ENCODE measurements around the gene B3GAT3.

DNA sequence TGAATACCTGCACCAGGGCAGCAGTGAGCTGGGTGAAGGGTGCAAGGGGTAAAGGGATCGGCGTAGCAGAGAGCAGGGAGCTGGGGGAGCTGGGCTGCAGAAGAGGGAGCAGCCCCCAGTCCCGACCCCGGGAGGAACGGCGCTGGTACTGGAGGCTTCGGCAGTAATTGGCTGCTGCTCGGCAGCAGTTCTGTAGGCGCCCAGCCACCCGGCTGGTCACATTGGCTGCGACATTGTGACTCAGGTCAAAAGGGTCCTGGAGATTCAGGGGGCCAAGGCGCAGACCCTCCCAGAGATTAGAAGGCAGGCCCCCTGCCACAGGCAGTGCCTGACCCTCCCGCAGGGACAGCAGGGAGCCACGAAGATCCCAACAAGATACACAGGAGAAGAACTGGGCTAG, 45.9 kb downstream of the B3GAT3 start:
- TF ChIP-seq POLR2AphosphoS5 (IDR thresholded peaks at IDR 0.05; ENCODE audit: borderline replicate concordance, low read depth, low read length) (no peak), EZH2 (IDR thresholded peaks at IDR 0.05) (no peak)

Measured in SK-N-MC (cell line).